GM18505 (cell line): ENCODE results near the gene GRB10.
A peak's percentile ranks its signal among the peaks of the same experiment; 100 is the strongest.

Experiments used
- ATAC-seq: cut with Tn5 transposase; IDR thresholded peaks from one replicate; pipeline ENCODE4 v1.9.1; 2021; ENCODE audit not compliant: unreplicated experiment
- POLR2A ChIP-seq: IDR thresholded peaks from 4 replicates; pipeline ENCODE4 v1.6.1; 2011; ENCODE audit warnings: borderline replicate concordance; ENCODE audit not compliant: insufficient read depth, insufficient read length; ENCODE audit errors: extremely low read depth

GRB10 gene

DNA sequence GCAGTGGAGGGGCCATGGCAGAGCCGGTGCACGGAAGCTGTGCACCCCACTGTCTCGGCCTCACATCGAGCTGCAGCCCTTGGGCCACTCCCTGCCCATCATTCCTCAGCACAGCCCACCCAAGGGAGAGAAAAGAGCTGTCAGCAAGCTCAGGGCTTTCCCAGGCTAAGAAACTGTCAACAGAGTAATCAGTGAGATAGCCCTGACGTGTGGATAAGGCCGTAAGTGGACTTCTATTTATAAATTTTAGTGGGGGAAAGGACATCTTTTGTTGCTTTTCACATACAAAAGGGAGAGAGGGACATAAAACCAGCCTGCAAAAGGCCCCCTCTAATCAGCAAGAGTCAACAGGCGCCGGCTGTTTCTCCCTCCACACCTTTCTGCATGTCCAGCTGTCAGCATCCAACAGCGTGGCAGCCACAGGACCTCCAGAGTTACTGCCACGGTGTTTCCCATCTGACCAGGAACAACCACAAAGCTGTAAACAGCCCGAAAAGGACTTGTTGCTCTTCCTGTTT lies 160.7 kb downstream of the GRB10 start:
- no peak for ATAC-seq

DNA sequence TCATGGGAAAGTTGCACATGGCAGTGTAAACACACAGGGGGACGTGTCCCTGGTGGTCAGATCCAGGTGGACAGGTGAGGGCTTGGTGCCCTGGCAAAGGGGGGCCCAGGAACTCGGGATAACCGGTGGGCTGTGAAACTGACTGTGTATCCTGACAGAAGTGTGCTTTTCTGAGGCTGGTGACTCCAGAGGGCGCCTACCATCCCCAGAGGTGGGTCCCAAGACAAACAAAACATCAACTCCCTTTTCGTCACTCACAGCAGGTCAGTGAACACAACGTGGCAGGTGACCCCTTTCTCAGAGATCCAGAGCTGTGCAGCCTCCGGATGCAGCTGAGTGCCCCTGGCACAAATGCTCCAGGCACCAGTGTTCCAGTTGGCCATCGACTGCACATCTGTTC lies 161.5 kb downstream of the GRB10 start:
- TF ChIP-seq POLR2A, result no peak
- no peak for ATAC-seq

More for the DNA sequence above, 160.7 kb downstream of the GRB10 start:
- no peak for TF ChIP-seq POLR2A

DNA sequence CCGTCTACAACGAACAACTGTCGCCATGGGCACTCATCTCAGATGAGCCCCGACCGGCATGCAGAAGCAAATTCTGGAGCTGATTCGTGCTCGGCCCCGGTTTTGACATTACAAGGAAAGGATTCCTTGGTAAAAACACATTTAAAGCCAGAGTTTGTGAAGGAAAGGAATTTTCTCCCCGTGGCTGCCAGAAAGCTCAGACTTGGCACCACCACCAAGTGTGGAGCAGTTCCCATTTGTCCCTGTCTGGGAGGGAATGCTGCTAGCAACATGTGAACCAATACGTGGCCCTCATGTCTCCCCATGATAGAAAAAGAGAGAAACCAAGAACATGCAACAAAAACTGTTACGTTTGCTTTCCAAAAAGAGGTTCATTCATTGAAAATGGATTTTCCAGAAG lies 162.3 kb downstream of the GRB10 start:
- no peak for ATAC-seq
- TF ChIP-seq POLR2A, result no peak

DNA sequence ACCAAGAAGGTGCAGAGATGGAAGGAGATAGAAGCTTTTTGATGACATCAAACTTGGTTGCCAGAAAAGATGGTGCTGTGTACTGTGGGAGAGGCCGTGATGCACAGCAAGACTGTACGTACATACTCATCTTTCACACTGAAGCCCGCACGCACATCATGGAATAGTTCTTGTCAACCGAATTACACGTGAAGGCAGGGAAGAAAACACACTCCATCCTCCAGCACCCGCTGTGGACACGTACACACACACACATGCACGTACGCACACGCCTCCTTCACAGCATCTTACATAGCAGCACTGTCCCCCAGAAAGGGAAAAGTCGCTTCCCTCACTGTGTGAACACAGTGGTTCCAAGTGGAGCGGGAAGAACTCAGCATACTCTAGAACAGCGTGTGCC lies 163.0 kb downstream of the GRB10 start:
- ATAC-seq, result no peak
- no peak for TF ChIP-seq POLR2A

DNA sequence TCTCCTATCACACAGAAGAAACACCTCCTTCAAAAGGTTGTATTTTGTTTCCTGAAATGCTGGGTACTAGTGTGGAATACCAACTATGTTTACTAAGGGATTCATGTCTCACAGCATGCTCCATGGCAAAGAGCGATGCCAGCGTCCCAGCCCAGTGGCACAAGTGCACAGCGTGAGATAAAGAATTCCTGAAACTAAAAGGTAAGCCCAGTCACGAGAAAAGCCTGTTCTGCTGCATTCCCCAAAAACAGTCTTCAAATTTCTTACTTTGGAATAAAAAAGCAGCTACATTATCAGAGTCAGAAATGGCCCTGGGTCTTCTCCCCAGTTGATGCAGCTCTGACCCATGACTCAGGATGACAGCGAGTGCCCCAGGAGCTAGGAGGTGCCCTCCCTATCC lies 164.4 kb downstream of the GRB10 start:
- ATAC-seq, result no peak
- TF ChIP-seq POLR2A, result no peak

DNA sequence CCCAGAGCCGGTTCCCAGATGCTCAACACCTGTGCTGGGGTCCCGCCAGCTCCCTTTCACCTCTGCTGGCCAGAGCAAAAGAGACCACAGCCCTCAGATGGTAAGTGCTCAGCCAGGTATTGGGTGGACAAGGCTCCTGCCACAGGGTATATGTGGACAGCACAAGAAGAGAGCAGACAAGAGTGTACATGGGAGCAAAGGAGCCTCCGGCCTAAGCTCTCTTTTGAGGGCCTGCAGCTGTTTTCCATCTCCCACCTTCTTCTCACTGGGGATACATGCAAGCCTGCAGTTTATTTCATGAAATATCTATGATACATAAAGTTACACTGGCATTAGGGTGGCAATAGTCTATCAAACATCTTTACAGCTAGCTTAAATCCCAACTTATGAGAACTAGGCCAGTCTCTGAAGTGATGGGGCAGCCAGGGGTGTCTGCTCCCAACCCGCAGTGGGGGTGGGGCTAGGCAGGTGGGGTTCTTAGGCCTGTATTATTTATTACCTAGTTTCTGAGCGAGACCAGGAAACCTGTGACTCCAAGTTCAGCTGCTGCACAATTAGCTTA lies 167.1 kb downstream of the GRB10 start:
- no peak for ATAC-seq
- no peak for TF ChIP-seq POLR2A

DNA sequence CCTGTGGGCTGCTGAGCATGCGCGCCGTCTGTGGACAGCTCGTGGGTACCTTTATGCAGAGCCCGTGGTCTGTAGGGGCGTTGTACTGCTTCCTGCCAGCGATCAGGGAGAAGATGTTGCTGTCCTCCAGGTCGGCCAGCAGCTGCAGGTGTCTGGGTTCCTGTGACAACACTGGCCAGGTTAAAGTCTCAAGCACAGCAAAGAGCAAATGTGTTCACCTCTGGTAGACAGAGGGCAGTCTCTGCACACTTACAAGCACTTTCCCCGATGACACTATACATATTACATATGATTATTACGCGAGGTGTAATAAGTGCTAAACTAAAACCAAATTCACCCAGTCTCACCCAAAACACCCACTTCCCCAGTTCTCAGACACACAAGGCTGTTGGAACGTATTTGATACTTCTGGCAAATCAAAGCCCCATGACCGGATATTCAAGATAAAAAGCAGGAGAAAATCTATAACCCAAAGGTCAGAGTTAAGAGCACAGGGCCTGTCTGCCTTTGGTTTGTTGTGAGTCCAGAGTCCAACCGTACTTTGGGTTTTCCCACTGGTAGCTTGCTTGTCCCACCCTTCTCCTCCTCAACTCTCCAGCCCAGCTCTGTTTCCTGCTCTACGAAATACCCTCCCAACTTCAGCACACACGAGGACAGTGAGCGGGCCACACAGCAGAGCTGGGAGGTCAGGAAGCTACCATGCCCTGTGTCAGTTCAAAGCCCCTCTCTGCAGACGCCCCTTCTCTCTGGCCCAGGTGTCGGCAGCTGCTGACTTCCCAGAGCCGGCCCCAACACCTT lies 167.8 kb downstream of the GRB10 start:
- TF ChIP-seq POLR2A, result no peak

DNA sequence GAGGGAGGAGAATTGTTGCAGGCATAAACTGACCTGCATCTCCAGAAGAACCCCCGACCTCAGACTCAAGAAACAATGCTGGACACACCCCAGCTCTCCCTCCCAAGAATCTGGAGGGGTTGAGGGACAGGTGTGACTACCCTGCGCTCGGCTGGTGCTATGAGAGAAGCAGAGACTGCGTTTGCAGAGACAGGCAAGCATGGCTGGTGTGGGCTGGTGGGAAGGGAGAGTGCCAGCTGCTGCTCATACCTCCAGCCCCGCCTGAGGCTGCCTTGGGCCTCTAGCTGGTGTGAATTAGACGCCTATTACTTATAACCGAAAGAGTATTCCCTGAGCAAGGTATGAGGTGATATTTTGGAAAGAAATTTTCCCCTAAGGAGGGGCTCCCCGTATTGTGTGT lies 169.2 kb downstream of the GRB10 start:
- no peak for ATAC-seq

More for the DNA sequence above, 167.8 kb downstream of the GRB10 start:
- ATAC-seq, result no peak

DNA sequence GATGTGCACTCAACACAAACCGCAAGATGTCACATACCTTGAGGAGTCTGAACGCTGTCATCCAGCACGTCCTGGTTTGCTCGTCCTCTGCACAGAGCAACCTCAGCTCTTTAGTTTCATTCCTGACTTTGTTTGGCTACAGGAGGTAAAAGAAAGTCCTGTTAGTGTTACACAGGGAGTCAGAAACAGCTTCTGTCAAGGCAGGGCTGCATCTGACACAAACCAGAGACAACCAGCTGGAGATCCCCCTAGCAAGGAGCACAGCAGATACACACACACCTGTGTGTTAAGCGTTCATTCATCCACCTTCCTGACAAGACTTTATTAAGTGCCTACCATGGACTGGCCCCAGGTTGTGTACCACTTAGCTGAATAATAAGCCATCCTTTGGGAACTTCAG lies 170.0 kb downstream of the GRB10 start:
- TF ChIP-seq POLR2A, result no peak
- ATAC-seq, result no peak

More for the DNA sequence above, 169.2 kb downstream of the GRB10 start:
- TF ChIP-seq POLR2A, result no peak

DNA sequence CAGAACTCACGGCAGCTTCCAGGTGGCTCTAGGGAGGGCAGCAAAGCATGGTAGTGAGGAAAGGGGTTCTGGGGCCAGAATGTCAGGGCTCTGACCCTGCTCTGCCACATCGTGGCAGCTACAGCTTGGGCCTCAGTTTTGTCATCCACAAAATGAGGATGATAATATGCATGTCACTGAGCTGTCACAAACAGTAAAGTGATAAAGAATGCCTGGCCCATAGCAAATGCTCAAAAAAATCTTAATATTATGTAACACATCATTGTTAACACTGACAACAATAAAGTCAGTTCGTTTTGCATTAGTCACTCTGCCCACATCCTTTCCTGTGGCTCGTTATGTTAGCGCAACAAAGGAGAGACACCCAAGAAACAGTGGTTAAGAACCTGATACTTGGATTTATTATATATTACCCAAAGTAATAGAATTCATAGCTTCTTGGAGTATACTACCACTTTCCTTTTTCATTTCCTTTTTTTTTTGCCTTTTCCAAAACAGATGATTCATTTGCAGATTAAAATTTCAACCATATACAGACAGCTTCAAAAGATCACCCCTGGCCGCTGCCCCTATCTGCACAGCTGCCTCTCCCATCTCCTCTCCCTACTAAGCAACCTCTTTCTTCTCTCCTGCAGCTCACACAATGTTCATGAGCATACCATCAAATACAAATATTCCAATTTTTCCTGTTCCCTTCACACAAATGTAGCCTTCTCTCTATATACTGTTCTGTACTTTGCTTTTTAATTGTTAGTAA lies 172.0 kb downstream of the GRB10 start:
- no peak for TF ChIP-seq POLR2A
- peak; percentile 52 for ATAC-seq

DNA sequence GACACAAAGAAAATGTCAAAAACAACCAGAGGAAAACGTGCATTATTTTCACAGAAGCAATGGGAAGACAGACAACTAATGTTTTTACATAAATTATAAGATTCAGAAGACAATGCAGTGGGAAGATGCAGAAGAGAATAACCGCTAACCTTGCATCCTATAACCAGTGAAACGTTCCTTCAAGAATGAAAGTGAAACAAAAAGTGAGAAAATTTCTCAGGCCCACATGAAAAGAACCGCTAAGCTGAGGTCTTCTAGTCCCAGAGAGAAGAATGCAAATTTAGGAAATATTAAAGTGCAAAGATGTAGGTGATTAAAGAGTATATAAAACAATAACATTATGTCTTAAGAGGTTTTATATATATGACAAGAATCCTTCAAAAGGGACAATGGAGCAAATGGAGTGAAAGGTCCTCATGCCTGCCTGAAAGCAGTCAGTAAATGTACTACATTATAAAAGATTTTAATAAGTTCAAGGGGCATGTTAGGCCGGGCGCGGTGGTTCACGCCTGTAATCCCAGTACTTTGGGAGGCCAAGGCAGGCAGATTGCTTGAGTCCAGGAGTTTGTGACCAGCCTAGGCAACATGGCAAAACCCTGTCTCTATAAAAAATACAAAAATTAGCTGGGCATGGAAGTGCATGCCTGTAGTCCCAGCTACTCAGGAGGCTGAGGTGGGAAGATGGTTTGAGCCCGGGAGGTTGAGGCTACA lies 174.3 kb downstream of the GRB10 start:
- no peak for TF ChIP-seq POLR2A
- ATAC-seq, result no peak

DNA sequence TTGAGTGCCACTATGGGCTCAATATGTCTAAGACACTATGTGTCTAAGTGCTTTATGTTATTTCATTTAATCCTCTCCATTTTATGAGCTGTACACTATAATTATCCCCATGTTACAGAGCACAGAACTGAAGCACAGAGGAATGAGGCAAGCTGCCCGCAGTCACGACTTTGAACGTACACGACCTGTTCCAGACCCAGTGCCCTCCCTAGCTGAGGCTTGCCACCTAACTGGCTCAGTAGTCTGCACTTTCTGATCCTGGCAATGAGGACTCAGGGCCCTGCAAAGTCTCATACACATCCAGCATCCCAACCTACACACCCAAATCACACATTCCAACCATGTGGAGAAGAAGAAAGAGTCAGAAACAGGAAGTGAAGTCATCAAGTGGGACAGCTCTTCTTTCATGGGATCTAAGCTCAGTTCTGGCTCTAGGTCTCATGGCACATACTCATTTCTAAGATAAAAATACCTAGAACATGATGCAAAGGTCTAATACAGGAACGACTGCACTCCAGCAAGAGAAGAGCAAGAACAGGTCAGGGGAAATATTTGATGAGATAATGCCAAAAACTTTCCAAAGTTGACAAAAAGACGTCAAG lies 175.1 kb downstream of the GRB10 start:
- no peak for ATAC-seq
- no peak for TF ChIP-seq POLR2A

DNA sequence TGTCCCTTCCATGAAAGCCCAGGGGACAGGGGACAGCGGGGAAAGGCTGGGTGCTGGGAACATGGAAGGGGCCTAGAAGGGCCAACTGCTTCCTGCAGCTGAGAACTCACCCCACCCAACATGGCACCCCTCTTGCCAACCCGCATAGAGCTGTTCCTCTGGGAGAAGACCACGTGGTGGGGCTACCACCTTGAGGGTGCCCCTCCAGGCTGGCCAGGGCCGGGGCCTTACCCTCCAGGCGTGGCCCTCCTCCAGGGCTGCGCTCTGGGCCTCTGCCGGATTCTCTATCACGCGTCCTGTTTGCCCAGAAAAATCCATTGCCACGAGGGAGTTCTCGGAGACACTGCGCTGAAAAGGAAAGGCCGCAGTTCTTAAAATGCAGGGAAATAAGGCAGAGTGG lies 177.6 kb downstream of the GRB10 start:
- TF ChIP-seq POLR2A, result no peak
- no peak for ATAC-seq

DNA sequence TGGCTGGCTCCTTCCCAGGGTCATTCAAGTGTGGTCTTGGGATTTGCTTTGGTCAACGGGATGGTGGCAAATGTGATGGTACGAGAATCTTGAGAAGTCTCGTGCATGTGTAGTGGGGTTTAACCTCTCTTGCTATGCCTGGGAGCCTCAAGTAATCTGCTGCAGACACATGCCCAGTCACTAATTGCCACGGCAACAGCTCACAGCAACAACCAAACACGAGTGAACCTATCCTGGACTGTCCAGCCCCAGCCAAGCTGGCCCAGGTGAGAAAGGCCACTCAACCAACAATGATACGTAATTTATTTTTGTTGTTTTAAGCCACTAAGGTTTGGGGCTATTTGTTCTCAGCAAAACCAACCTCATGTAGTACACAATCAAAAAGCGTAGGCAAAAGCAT lies 179.4 kb downstream of the GRB10 start:
- no peak for ATAC-seq
- no peak for TF ChIP-seq POLR2A

DNA sequence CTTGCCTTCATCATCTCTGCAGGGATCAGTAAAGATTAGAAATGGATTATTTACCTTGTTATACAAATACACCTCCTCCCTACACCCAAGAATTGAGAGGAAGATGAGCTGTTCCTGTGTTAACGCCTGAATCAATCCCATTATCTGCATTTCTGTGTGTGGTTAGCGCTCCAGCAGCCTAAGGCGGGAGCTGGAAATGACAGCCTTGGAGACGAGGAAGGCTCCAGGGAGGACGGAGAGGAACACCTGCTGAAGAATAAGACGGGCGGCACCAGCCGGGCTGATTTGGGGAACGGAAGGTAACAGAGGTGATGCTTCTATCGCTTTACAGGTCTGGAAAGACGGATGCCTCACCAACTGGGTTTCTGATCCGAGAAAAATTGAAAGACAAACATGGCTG lies 183.3 kb downstream of the GRB10 start:
- TF ChIP-seq POLR2A, result no peak
- no peak for ATAC-seq
